ENCODE measurements around the gene AIG1. TPM values are rescaled to one million over a fixed set of nuclear protein-coding genes. Genes with fewer than 3 reads are reported as not detected.
"Not testable (repeated sequence)": the region's sequence is repeated elsewhere in the genome, so short reads cannot be mapped to it uniquely, and the experiment has no call there.

AIG1 gene
- total RNA-seq, 2 donors from 2014 or later, result 32.9 to 53.6 TPM

DNA sequence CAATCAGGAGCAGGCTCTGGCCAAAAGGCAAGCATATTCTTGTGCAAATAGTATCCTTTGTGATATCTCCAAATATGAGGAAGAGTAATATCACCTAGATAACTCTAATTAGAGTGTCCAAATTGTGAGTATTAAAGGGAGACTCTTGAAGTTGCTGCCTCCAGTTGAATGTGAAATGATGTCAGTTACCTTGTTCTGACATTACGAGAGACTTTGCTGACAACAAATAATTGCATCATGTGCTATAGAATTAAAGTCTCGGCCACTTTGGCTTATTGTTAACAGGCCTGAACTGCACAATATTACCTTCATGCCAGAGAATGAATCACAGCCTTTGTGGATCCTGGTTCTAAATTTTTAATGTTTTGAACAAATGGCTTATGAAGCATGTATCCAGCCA lies 106.5 kb downstream of the AIG1 start:
- ATAC-seq (ENCODE audit: insufficient number of reproducible peaks, low FRiP score, low read depth), result no peak
- no peak for TF ChIP-seq CTCF (IDR thresholded peaks at IDR 0.05)

DNA sequence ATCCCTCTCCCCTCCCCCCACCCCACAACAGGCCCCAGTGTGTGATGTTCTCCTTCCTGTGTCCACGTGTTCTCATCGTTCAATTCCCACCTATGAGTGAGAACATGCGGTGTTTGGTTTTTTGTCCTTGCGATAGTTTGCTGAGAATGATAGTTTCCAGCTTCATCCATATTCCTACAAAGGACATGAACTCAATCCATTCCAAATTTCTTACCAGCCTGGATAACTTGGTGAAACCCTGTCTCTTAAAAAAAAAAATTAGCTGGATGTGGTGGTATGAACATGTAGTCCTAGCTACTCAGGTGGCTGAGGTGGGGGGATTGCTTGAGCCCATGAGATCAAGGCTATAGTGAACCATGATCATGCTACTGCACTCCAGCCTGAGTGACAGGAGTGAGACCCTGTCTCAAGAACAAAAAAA lies 107.7 kb downstream of the AIG1 start:
- not testable (repeated sequence) for H3K9me3 ChIP-seq; H3K27me3 ChIP-seq (replicated peaks; ENCODE audit: insufficient read depth); H3K27ac ChIP-seq; DNase-seq (ENCODE audit: low spot score); H3K4me1 ChIP-seq (ENCODE audit: control insufficient read depth in 1 of 2, low read depth in 2 of 2); H3K4me3 ChIP-seq; ATAC-seq (ENCODE audit: insufficient number of reproducible peaks, low FRiP score, low read depth); H3K36me3 ChIP-seq

More for the DNA sequence above, 106.5 kb downstream of the AIG1 start:
- H3K27ac ChIP-seq, result no peak overlapping the region
- no peak for DNase-seq (ENCODE audit: low spot score)
- H3K4me1 ChIP-seq (ENCODE audit: control insufficient read depth in 1 of 2, low read depth in 2 of 2), result no peaks in the 10 kb centered on the region
- no peaks in the 10 kb centered on the region for H3K36me3 ChIP-seq
- H3K9me3 ChIP-seq, result no peaks in the 10 kb centered on the region
- H3K27me3 ChIP-seq (replicated peaks; ENCODE audit: insufficient read depth), result no peaks in the 10 kb centered on the region
- H3K4me3 ChIP-seq, result no peak overlapping the region

DNA sequence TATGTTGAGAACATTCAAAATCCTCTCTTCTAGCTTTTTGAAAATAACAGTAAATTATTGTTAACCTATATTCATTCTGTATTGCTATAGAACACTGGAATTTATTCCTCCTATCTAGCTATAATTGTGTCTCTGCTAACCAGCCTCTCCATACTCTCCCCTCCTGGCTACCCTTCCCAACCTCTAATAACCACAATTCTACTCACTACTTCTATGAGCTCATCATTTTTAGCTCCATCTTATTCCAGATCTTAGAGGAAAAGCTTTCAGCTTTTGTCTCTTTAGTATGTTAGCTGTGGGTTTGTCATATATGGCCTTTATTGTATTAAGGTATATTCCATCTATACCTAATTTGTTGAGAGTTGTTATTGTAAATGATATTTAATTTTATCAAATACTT lies 108.8 kb downstream of the AIG1 start:
- no peak for DNase-seq (ENCODE audit: low spot score)

DNA sequence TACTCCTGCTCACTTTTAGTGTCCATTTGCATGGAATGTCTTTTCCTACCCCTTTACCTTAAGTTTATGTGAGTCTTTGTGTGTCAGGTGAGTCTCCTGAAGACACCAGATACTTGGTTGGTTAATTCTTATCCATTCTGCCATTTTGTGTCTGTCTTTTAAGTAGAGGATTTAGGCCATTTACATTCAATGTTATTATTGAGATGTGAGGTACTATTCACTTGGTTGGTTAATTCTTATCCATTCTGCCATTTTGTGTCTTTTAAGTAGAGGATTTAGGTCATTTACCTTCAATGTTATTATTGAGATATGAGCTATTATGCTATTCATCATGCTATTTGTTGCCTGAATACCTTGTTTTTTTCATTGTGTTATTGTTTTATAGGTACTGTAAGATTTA lies 113.8 kb downstream of the AIG1 start:
- H3K4me1 ChIP-seq (ENCODE audit: control insufficient read depth in 1 of 2, low read depth in 2 of 2), result no peaks in the 10 kb centered on the region
- no peaks in the 10 kb centered on the region for H3K27me3 ChIP-seq (replicated peaks; ENCODE audit: insufficient read depth)
- peaks cover 4% of the 10 kb centered on the region for H3K36me3 ChIP-seq
- ATAC-seq (ENCODE audit: insufficient number of reproducible peaks, low FRiP score, low read depth) (no peak), DNase-seq (ENCODE audit: low spot score) (no peak)
- H3K9me3 ChIP-seq, result no peaks in the 10 kb centered on the region
- H3K27ac ChIP-seq, result no peak overlapping the region
- H3K4me3 ChIP-seq, result no peak overlapping the region
- TF ChIP-seq CTCF (IDR thresholded peaks at IDR 0.05), result no peak

More for the DNA sequence above, 108.8 kb downstream of the AIG1 start:
- Histone ChIP-seq H3K9me3 (no peaks in the 10 kb centered on the region), H3K36me3 (peaks cover 4% of the 10 kb centered on the region), H3K4me1 (ENCODE audit: control insufficient read depth in 1 of 2, low read depth in 2 of 2) (no peaks in the 10 kb centered on the region), H3K4me3 (no peak overlapping the region), H3K27ac (no peak overlapping the region), H3K27me3 (replicated peaks; ENCODE audit: insufficient read depth) (no peaks in the 10 kb centered on the region)
- no peak for ATAC-seq (ENCODE audit: insufficient number of reproducible peaks, low FRiP score, low read depth)
- TF ChIP-seq CTCF (IDR thresholded peaks at IDR 0.05), result no peak

DNA sequence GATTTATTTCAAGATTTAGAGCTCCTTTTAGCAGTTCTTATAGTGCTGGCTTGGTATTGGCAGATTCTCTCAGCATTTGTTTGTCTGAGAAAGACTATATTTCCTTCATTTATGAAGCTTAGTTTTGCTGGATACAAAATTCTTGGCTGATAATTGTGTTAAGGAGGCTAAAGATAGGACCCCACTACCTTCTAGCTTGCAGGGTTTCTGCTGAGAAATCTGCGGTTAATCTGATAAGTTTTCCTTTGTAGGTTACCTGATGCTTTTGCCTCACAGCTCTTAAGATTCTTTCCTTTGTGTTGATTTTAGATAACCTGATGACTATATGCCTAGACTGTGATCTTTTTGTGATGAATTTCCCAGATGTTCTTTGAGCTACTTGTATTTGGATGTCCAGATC lies 114.3 kb downstream of the AIG1 start:
- ATAC-seq (ENCODE audit: insufficient number of reproducible peaks, low FRiP score, low read depth) (no peak), DNase-seq (ENCODE audit: low spot score) (no peak)
- Histone ChIP-seq H3K4me3 (no peak overlapping the region), H3K27ac (no peak overlapping the region), H3K4me1 (ENCODE audit: control insufficient read depth in 1 of 2, low read depth in 2 of 2) (peaks cover 0 to under 1% of the 10 kb centered on the region in 2 donors), H3K9me3 (no peaks in the 10 kb centered on the region), H3K27me3 (replicated peaks; ENCODE audit: insufficient read depth) (no peaks in the 10 kb centered on the region), H3K36me3 (peaks cover 4% of the 10 kb centered on the region)
- TF ChIP-seq CTCF (IDR thresholded peaks at IDR 0.05), result no peak

Measured in thoracic aorta (tissue), 2 donors.